Hepatic stellate cell (primary cell): ENCODE measurements around the gene JAK1.
"Not testable (repeated sequence)": the region's sequence is repeated elsewhere in the genome, so short reads cannot be mapped to it uniquely, and the experiment has no call there.

Source experiments
- DNase-seq: peaks from one replicate; pipeline ENCODE4 v3.0.0; 2011; ENCODE audit warnings: low spot score

Gene JAK1

DNA sequence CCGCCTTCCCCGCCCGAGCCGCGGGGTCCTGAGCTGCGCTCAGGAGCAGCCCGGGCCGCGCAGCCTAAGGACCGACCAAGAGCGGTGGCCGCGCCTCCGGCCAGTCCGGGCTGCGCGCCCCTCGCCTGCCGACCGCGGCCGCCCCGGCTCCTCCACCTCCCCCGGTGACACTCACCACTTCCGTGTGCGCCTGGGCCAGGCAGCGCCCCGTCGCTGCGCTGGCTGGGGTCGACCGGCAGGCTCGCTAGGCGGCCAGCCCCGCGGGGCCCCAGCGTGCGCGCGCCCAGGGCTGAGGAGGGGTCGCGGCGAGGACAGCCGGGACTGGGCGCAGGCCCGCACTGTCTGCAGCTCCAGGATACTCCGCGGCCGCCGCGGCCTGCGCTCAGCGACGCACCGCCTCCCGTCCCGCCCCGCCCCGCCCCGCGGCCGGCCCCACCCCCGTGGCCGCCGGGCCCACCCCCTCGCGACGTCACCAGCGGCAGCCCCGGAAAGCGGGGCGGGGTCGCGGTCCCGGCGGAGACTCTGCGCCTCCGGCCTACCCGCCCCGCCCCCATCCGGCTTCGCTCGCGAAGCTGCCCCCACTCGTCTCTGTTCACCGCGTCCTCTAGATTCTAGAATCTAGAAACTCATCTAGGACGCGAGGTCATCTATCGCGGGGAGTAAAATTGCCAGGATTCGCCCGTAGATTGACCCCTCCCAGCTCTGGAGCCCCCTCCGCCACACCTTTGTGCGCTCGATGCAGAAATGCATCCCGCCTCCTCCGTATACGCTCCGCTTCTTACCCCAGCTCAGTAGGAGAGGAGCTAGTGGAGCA lies at the start of gene JAK1:
Gene JAK1, minus strand, starts transcription at position 392 of the 814 bp plus-strand sequence. CDS start 80,285 bp downstream, outside the sequence.
- peak; percentile 92 for DNase-seq

GRCh38 chr1:65014321-65014720 lies 48.0 kb upstream of the JAK1 start:
- no peak for DNase-seq

- no peak for DNase-seq
Observed at GRCh38 chr1:65011983-65012382, 45.6 kb upstream of the JAK1 start.

GRCh38 chr1:65009724-65010420 lies 43.5 kb upstream of the JAK1 start:
- DNase-seq, result no peak

DNA sequence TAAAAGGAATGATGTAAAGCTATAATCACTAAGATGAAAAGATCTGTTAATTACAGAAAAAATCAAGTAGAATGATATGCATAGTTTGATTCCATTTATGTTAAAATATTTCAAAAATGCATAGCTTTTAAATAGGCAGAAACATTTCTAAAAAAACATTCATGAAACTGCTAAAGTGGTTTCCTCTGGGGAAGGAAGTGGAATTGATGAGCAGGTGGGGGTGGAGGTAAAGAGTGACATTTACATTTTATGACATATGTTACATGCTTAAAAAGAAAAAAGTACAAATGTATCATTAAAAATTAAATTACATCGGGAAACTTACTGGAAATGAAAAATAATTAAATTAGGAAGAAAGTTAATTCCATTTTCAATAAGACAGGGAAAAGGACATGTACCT lies 42.8 kb upstream of the JAK1 start:
- DNase-seq, result no peak

- no peak for DNase-seq
Observed at GRCh38 chr1:65006806-65007205, 40.5 kb upstream of the JAK1 start.

- no peak for DNase-seq
Observed at GRCh38 chr1:65003316-65003664, 36.9 kb upstream of the JAK1 start.

- DNase-seq, result peak; percentile 85
Observed at GRCh38 chr1:65002508-65003315, 36.4 kb upstream of the JAK1 start.

GRCh38 chr1:65002156-65002507 lies 35.8 kb upstream of the JAK1 start:
- DNase-seq, result no peak

DNA sequence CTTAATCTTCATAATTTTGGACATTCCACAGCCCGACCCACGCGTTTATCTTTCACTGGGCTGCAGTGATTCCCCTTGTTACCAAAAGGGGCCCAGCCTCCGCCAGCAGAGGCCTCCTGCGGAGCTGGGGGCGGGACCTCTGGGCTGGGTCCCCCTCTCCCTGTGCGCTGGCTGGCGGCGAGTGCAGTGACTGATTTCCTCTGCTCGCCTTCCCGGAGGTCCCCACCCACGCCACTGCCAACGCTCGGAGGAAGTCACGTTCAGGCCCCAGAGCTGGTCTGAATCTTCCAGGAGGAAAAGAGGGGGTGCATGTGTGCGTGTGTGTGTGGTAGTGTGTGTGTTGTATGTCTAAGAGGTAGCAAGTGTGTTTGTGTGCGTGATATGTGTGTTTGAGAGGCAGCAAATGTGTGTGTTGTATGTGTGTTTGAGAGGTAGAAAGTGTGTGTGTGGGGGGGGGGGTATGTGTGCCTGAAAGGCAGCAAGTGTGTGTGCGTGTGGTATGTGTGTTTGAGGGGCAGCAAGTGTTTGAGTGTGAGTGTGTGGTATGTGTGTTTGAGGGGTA lies 35.0 kb upstream of the JAK1 start:
- DNase-seq, result peak; percentile 68

GRCh38 chr1:64998425-64998948 lies 32.1 kb upstream of the JAK1 start:
- DNase-seq, result not testable (repeated sequence)

DNA sequence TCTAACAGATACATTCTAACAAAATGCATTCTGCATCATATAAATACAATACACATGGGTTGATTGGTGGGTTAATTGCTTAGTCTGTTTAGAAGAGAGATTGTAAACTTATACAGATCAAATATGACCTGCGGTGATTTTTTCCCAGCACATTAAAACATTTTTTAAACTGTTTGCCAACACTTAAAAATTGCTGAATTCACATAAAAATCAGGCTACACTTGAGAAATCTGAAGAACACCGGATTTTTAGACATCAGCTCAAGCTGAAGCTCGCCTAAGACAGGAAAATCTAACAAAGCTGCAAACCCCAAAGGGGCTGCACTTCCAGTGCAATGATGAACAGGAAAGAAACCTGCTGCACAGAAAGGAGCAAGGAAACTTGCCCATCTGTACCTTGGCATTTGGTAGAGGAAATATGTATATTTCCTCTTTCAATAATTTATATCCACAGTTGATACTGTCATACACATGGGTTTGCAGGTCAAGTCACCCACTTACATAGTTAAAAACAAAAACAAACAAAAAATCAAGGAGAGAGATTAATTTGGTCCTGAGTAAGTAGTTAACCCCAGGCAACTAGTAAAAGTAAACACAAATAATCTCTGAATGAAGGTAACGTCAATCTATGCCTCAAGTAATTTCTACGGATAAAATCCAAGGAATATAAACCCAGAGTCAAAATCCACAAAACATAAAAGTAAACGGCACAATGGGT lies 30.4 kb upstream of the JAK1 start:
- DNase-seq, result no peak

- no peak for DNase-seq
Observed at GRCh38 chr1:64995316-64995715, 29.0 kb upstream of the JAK1 start.

GRCh38 chr1:64986903-64987871 lies 20.8 kb upstream of the JAK1 start:
- no peak for DNase-seq

GRCh38 chr1:64984737-64985136 lies 18.4 kb upstream of the JAK1 start:
- DNase-seq, result no peak

GRCh38 chr1:64984106-64984505 lies 17.8 kb upstream of the JAK1 start:
- no peak for DNase-seq

GRCh38 chr1:64983110-64983509 lies 16.8 kb upstream of the JAK1 start:
- DNase-seq, result peak; percentile 65

GRCh38 chr1:64981601-64982533 lies 15.5 kb upstream of the JAK1 start:
- DNase-seq, result no peak
